CD4-positive, alpha-beta T cell treated with Interleukin-2 at 100 ng/mL for 4 hours (primary cell): ENCODE data around the gene SSH2.

Experiments
- DNase-seq: peaks from one replicate; pipeline ENCODE4 v3.0.0-alpha.2; 2020; ENCODE audit warnings: low spot score

Gene SSH2

GRCh38 chr17:29590411-29591145, 339.4 kb downstream of the SSH2 start:
- no peak for DNase-seq

GRCh38 chr17:29589524-29590410, 340.3 kb downstream of the SSH2 start, which contains the start of gene GIT1:
GIT1 (minus strand) TSS chr17:29589648; CDS start chr17:29589378, 270 bp downstream.
- peak; percentile 83 for DNase-seq

GRCh38 chr17:29588562-29589411, 341.2 kb downstream of the SSH2 start:
- DNase-seq, result peak; percentile 36

GRCh38 chr17:29588017-29588561, 341.9 kb downstream of the SSH2 start:
- no peak for DNase-seq

- no peak for DNase-seq
These were observed 342.4 kb downstream of the SSH2 start for GRCh38 chr17:29587591-29587990.

- no peak for DNase-seq
These were observed 343.2 kb downstream of the SSH2 start for GRCh38 chr17:29586676-29587469.

- peak; percentile 39 for DNase-seq
These were observed 344.8 kb downstream of the SSH2 start for GRCh38 chr17:29585080-29585751.

GRCh38 chr17:29584452-29585079, 345.5 kb downstream of the SSH2 start:
- DNase-seq, result no peak

- no peak for DNase-seq
These were observed 346.4 kb downstream of the SSH2 start for GRCh38 chr17:29583324-29584248.

GRCh38 chr17:29582772-29583171, 347.3 kb downstream of the SSH2 start:
- DNase-seq, result no peak

- DNase-seq, result no peak
These were observed 347.7 kb downstream of the SSH2 start for GRCh38 chr17:29582254-29582765.

GRCh38 chr17:29581583-29582253, 348.3 kb downstream of the SSH2 start:
- DNase-seq, result no peak

GRCh38 chr17:29579866-29580771, 349.9 kb downstream of the SSH2 start:
- DNase-seq, result peak; percentile 92

GRCh38 chr17:29578626-29579485, 351.2 kb downstream of the SSH2 start:
- no peak for DNase-seq

GRCh38 chr17:29577385-29578211, 352.4 kb downstream of the SSH2 start:
- no peak for DNase-seq
